SU-DHL-6 (cell line): ENCODE results near the gene EDARADD.

ENCODE experiments used
- CTCF ChIP-seq: fragments of 200-600 bp; sonication (generic); IDR thresholded peaks from one replicate; pipeline ENCODE4 v1.5.1; 2017; ENCODE audit warnings: antibody characterized with exemption, mild to moderate bottlenecking, low read length, moderate library complexity; ENCODE audit not compliant: insufficient read depth, poor library complexity, severe bottlenecking
- EZH2phosphoT487 ChIP-seq: fragments of 200-600 bp; sonication (generic), shearing (Covaris generic); conservative IDR thresholded peaks from 2 replicates; pipeline ENCODE4 v1.6.1; 2018; ENCODE audit warnings: mild to moderate bottlenecking, antibody characterized with exemption, low read length, moderate library complexity, mixed read lengths

GRCh38 chr1:236394879-236395229 is 768 bp downstream of the EDARADD start:
- TF ChIP-seq CTCF (no peak), EZH2phosphoT487 (no peak)
